GM13977 (cell line): ENCODE measurements around the gene SPIRE2.

Experiments used
- DNase-seq: peaks from one replicate; pipeline ENCODE4 v3.0.0; 2012; ENCODE audit warnings: low spot score
- in situ Hi-C: fragments of 300-500 bp; cut with MboI; formaldehyde crosslinking; loops from one replicate; pipeline ENCODE4 v1.12.0; 2022; ENCODE audit warnings: low sequenced_read_pairs, low pct_unique_long_range_greater_than_20kb, mixed read lengths, inconsistent platforms; ENCODE audit not compliant: unreplicated experiment
- TF ChIP-seq, protein P1 (sequence below): IDR thresholded peaks from 2 replicates; pipeline ENCODE4 v1.5.1; 2012; ENCODE audit warnings: mild to moderate bottlenecking, control low read depth; ENCODE audit not compliant: insufficient read depth; ENCODE audit errors: extremely low read depth, missing control alignments

SPIRE2 gene

DNA sequence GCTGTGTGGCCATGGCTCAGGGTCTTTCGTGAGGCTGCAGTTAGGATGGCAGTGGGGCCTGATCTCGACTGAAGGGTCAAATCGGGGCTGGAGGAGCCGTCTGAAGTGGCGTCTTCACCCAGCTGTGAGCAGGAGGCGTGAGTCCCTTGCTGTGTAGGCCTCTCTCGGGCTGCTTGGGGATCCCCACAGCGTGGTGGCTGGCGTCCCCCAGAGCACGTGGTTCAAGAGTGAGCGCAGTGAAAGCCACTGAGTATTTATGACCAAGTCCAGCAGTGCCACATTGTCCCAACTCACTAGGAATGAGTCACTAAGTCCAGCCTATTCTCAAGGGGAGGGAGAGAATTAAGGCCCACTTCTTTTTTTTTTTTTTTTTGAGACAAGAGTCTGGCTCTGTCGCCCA, 33.4 kb downstream of the SPIRE2 start:
- TF ChIP-seq, protein P1, sequence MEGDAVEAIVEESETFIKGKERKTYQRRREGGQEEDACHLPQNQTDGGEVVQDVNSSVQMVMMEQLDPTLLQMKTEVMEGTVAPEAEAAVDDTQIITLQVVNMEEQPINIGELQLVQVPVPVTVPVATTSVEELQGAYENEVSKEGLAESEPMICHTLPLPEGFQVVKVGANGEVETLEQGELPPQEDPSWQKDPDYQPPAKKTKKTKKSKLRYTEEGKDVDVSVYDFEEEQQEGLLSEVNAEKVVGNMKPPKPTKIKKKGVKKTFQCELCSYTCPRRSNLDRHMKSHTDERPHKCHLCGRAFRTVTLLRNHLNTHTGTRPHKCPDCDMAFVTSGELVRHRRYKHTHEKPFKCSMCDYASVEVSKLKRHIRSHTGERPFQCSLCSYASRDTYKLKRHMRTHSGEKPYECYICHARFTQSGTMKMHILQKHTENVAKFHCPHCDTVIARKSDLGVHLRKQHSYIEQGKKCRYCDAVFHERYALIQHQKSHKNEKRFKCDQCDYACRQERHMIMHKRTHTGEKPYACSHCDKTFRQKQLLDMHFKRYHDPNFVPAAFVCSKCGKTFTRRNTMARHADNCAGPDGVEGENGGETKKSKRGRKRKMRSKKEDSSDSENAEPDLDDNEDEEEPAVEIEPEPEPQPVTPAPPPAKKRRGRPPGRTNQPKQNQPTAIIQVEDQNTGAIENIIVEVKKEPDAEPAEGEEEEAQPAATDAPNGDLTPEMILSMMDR: no peak
- DNase-seq: peak; percentile 58
- in situ Hi-C loops: loop anchor here (10.0 kb wide), 1 partner anchor 147 kb away; no protein-coding TSS in a partner anchor

DNA sequence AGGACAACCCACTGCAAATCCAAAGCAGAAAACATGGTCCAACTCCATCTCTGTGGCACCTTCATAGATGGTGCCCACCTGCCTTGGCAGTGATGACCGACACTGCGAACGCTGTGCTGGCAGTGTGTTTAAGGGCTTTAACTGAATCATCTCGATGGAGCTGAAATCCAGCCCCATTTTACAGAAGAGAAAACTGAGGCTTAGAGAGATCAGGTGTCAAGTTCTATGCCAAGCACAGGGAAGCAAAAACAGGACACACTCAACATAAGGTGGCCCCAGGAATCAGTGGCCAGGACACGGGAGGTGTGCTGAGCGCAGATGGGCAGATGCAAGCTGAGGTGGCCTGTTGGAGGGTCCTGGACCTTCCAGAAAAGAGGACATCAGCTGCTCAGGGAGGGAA, 34.5 kb downstream of the SPIRE2 start:
- DNase-seq: no peak
- in situ Hi-C loops: loop anchor here (10.0 kb wide), 1 partner anchor 148 kb away; no protein-coding TSS in a partner anchor
- TF ChIP-seq, protein P1: no peak

DNA sequence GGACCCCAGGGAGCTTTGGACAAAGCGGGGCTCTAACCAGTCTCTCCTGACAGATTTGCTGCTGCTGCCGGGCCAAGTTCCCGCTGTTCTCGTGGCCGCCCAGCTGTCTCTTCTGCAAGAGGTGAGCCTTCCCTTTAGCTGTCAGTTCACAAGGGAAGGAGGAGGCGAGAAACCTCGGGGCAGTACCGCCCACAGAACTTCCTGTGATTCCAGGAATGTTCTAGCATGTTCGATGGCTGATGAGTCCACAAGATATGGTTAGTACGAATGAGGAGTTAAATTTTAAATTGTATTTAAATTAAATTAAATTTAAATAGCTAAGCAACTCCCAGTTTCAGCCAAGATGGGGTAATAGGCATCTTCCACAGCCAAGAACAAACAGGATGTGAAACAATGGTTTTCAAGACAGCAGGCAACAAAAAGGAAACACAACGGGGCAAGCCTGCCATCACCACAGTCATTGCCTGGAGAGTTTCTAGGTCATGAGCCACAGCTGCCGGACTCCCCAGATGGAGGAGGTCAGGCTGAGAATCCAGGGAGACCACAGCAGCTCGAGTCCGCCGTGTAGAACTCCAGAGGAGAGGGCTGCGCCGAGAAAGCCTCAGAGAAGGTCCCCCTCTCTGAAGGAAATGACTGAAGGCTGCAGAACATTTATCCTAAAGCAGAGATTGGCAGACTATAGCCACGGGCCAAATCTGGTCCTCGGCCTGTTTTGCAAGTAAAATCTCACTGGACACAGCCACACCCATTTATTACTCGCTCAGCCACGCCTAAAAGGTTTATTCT, 35.7 kb downstream of the SPIRE2 start:
- DNase-seq: peak; percentile 70
- in situ Hi-C loops: loop anchor here (10.0 kb wide), 1 partner anchor 149 kb away; no protein-coding TSS in a partner anchor
- TF ChIP-seq, protein P1: no peak

DNA sequence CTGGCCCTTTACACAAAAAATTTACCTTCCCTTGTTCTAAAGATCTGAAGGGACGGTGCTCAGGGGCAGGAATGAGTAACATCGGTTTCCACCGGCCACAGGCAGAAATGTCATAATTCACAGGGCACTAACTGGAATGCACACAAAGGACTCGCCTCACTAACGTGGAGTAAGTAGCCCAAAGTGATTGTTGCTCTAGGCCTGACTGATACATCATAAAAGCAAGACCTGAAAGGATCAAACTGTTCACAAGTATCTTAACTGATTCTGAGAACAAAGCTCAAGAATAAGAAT, 36.2 kb downstream of the SPIRE2 start:
- TF ChIP-seq, protein P1: no peak
- no peak for DNase-seq
- in situ Hi-C loops: loop anchor here (10.0 kb wide), 1 partner anchor 150 kb away; no protein-coding TSS in a partner anchor

DNA sequence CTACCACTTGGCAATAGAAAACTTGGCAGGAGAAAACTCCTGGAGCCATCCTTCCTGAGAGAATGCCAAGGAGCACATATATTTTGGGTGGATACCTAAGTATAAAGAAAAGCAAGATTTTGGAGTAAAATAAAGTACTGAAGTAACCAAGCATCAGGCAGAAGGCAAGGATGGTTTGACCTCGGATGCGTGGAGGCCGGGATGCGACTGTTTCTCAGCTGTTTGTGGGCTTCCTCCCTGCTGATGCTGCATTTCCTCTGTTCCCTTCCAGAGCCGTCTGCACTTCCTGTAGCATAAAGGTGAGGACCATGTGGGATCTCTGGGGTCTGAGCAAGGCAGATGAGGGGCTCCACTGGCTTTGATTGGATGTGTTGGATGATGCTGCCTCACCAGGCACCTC, 39.6 kb downstream of the SPIRE2 start:
- in situ Hi-C loops: loop anchor here (10.0 kb wide), 1 partner anchor 153 kb away; no protein-coding TSS in a partner anchor
- TF ChIP-seq, protein P1: no peak
- no peak for DNase-seq

DNA sequence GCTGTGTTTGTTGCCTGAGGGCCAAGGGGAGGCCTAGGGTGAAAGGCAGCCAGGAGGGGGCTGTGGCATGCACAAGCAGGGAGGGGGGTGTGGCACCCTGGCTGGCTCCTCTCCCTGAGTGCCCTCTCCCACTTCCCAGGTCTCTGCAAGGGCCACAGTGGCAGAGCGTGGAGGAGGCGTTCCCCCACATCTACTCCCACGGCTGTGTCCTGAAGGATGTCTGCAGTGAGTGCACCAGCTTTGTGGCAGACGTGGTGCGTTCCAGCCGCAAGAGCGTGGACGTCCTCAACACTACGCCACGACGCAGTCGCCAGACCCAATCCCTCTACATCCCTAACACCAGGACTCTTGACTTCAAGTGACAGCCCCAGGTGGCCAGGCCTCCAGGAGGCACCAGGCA, 41.6 kb downstream of the SPIRE2 start:
- in situ Hi-C loops: loop anchor here (10.0 kb wide), 1 partner anchor 155 kb away; no protein-coding TSS in a partner anchor
- DNase-seq: no peak
- TF ChIP-seq, protein P1: no peak

DNA sequence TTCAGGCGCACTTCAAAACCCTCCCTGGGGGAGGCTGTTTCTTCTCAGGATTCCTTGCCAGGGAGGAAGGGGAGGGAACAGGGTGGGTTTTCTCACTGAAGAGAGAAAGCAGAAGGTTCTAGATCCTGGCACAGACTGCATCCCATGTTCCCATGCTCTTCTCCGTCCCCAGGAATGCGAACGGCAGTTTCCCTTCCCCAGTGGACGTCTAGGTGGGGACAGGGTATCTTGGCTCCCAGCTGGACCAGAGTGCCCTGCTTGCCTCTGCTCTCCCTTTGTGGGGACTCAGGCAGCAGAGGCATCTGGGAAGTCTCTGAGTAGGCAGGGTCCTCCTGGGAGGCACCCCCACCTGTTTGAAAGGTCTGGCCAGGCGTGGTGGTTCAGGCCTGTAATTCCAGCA, 42.2 kb downstream of the SPIRE2 start:
- in situ Hi-C loops: no loop called here
- TF ChIP-seq, protein P1: no peak
- DNase-seq: no peak
